HepG2 (cell line): ENCODE measurements around the gene RHBG. TPM values are rescaled to one million over a fixed set of nuclear protein-coding genes. Genes with fewer than 3 reads are reported as not detected.

ENCODE experiments used
- ATAC-seq: fragments of 200-7000 bp; cut with Tn5 transposase; 3 replicates; pipeline ENCODE4 v1.9.1; 2020; ENCODE audit warnings: mild to moderate bottlenecking, moderate library complexity
- BruUV-seq: library from RNA; stranded (reverse); fragments of 400-500 nt; replicated peaks from 2 replicates; lab custom pipeline; 2021; lab: Mats Ljungman, UMichigan
- CTCF ChIA-PET: fragments of 300-600 bp; formaldehyde crosslinking; extraction: SDS; loops from one replicate; lab custom pipeline; 2021; ENCODE audit warnings: low total read pairs, inconsistent platforms, low intra/inter-chr PET ratio; lab: Yijun Ruan, JAX
- POLR2A ChIA-PET: fragments of 350-600 bp; sonication (Branson Sonifier 250); formaldehyde crosslinking; loops from one replicate; lab custom pipeline; 2020; ENCODE audit warnings: antibody characterized with exemption, inconsistent platforms; lab: Yijun Ruan, JAX
- DNase-seq: peaks from one replicate; pipeline ENCODE4 v3.0.0-alpha.2; 2015; ENCODE audit warnings: low spot score
- FAIRE-seq: peaks from 3 replicates; lab custom pipeline; 2011; peaks lifted over from hg19 to GRCh38; lab: Jason Lieb, UNC
- H2AFZ ChIP-seq: one replicate; pipeline ENCODE4 v1.6.1; 2011; ENCODE audit warnings: low read length, inconsistent platforms
- H3K27ac ChIP-seq: fragments of 300-600 bp; 3 replicates; pipeline ENCODE4 v1.8.0; 2011; ENCODE audit warnings: mixed run types, mild to moderate bottlenecking, mixed read lengths, low read length, inconsistent platforms; ENCODE audit not compliant: insufficient read depth; ENCODE audit errors: extremely low read length
- H3K27me3 ChIP-seq, 2 experiments: fragments of 200-600 bp in 1 of 2; 2 replicates in 1 of 2; 3 replicates in 1 of 2; pipeline versions ENCODE4 v1.6.0 to v1.8.0; 2011; ENCODE audit warnings: low read length in 2 of 2, mild to moderate bottlenecking in 2 of 2, moderate library complexity in 2 of 2, inconsistent platforms in 1 of 2; ENCODE audit not compliant: insufficient read depth in 2 of 2, control insufficient read depth in 1 of 2
- H3K36me3 ChIP-seq, 2 experiments: fragments of 200-600 bp in 1 of 2; replicated peaks in 1 of 2; 2 replicates in 1 of 2; 3 replicates in 1 of 2; pipeline versions ENCODE4 v1.5.1 to v1.8.0; 2011; ENCODE audit warnings: low read length in 2 of 2, inconsistent platforms in 1 of 2; ENCODE audit not compliant: insufficient read depth in 2 of 2, control insufficient read depth in 1 of 2
- H3K4me1 ChIP-seq: 2 replicates; pipeline ENCODE4 v1.5.1; 2012; ENCODE audit warnings: low read length, inconsistent platforms; ENCODE audit not compliant: insufficient read depth
- H3K4me2 ChIP-seq: 2 replicates; pipeline ENCODE4 v1.6.0; 2011; ENCODE audit warnings: low read depth, low read length, inconsistent platforms
- H3K4me3 ChIP-seq, 3 experiments: fragments of 200-600 bp in 1 of 3; sonication (generic), shearing (Covaris generic) in 1 of 3; replicated peaks in 1 of 3; 2 replicates each; pipeline ENCODE4 v1.5.1; 2011 to 2016; ENCODE audit warnings: low read length in 3 of 3, inconsistent platforms in 2 of 3, low read depth in 2 of 3, mild to moderate bottlenecking in 2 of 3, control low read depth in 1 of 3, mixed read lengths in 1 of 3; ENCODE audit not compliant: insufficient read depth in 1 of 3
- H3K79me2 ChIP-seq: one replicate; pipeline ENCODE4 v1.6.1; 2011; ENCODE audit warnings: low read length, inconsistent platforms; ENCODE audit not compliant: insufficient read depth
- H3K9ac ChIP-seq: 2 replicates; pipeline ENCODE4 v1.6.0; 2011; ENCODE audit warnings: mild to moderate bottlenecking, low read depth, low read length, inconsistent platforms; ENCODE audit not compliant: insufficient read depth
- H3K9me3 ChIP-seq: 2 replicates; pipeline ENCODE4 v1.5.1; 2012; ENCODE audit warnings: mild to moderate bottlenecking, low read length
- H4K20me1 ChIP-seq: 2 replicates; pipeline ENCODE4 v1.6.0; 2011; ENCODE audit warnings: inconsistent platforms, mild to moderate bottlenecking, low read length, moderate library complexity; ENCODE audit not compliant: insufficient read depth
- AGO1 ChIP-seq: fragments of 200-400 bp; formaldehyde crosslinking; IDR thresholded peaks from 2 replicates; pipeline ENCODE4 v1.6.1; 2017; ENCODE audit warnings: mild to moderate bottlenecking, low read depth, low read length, moderate library complexity; ENCODE audit not compliant: poor library complexity, severe bottlenecking
- BCL6 ChIP-seq: IDR thresholded peaks from 2 replicates; pipeline ENCODE4 v1.6.1; 2016; ENCODE audit warnings: missing genetic modification reagents, missing compliant biosample characterization
- ETV6 ChIP-seq: sonication (generic); formaldehyde crosslinking; conservative IDR thresholded peaks from 2 replicates; pipeline ENCODE4 v1.4.0; 2020; ENCODE audit warnings: missing genetic modification reagents
- HNF4G ChIP-seq, 2 experiments: sonication (generic) in 1 of 2; formaldehyde crosslinking in 1 of 2; IDR thresholded peaks; 2 replicates each; pipeline versions ENCODE4 v1.4.0 to v1.6.1; 2011 to 2020; ENCODE audit warnings: borderline replicate concordance in 2 of 2, low read depth in 2 of 2, mild to moderate bottlenecking in 2 of 2, low read length in 1 of 2, missing genetic modification reagents in 1 of 2, moderate library complexity in 1 of 2
- REPIN1 ChIP-seq: sonication (generic); formaldehyde crosslinking; IDR thresholded peaks from 2 replicates; pipeline ENCODE4 v1.8.0; 2022; ENCODE audit warnings: missing genetic modification reagents, low read depth, mild to moderate bottlenecking, borderline replicate concordance
- SMARCC2 ChIP-seq: fragments of 450-650 bp; IDR thresholded peaks from 2 replicates; pipeline ENCODE4 v1.6.1; 2017; ENCODE audit warnings: antibody characterized with exemption, mild to moderate bottlenecking
- ZHX1 ChIP-seq: sonication (generic); formaldehyde crosslinking; IDR thresholded peaks from 2 replicates; pipeline ENCODE4 v1.8.1; 2022; ENCODE audit warnings: low read depth, mild to moderate bottlenecking, missing genetic modification reagents
- ZNF3 ChIP-seq: IDR thresholded peaks from 2 replicates; pipeline ENCODE4 v1.7.0; 2017; ENCODE audit warnings: inconsistent platforms
- ZNF33A ChIP-seq: sonication (generic); formaldehyde crosslinking; IDR thresholded peaks from 2 replicates; pipeline ENCODE4 v1.5.1; 2020; ENCODE audit warnings: missing genetic modification reagents, mild to moderate bottlenecking, moderate library complexity, borderline replicate concordance
- ZNF530 ChIP-seq: sonication (generic); formaldehyde crosslinking; IDR thresholded peaks from 2 replicates; pipeline ENCODE4 v1.5.0; 2020; ENCODE audit warnings: low read depth, mild to moderate bottlenecking, missing genetic modification reagents
- ZNF558 ChIP-seq: sonication (generic); formaldehyde crosslinking; IDR thresholded peaks from 2 replicates; pipeline ENCODE4 v1.9.0; 2022; ENCODE audit warnings: mild to moderate bottlenecking, missing genetic modification reagents, borderline replicate concordance
- ZNF75D ChIP-seq: sonication (generic); formaldehyde crosslinking; IDR thresholded peaks from 2 replicates; pipeline ENCODE4 v1.8.1; 2023; ENCODE audit warnings: missing genetic modification reagents, mild to moderate bottlenecking, borderline replicate concordance
- WGBS: methylation state at CpG from one replicate; pipeline ENCODE4 v1.1.6; 2017; ENCODE audit warnings: low lambda C conversion rate; 5-methylcytosine and 5-hydroxymethylcytosine counted together
- in situ Hi-C: cut with HindIII; loops from 2 replicates; pipeline ENCODE4 v1.10.0; 2017; ENCODE audit warnings: low pct_unique_long_range_greater_than_20kb; ENCODE audit not compliant: extremely low pct_ligation_motif_present
- intact Hi-C: fragments of 100-400 bp; cut with micrococcal nuclease; formaldehyde crosslinking; loops from one replicate; pipeline ENCODE4 v1.10.0; 2022; ENCODE audit not compliant: unreplicated experiment
- polyA plus RNA-seq, 8 experiments: library from polyadenylated mRNA; depleted of rRNA in 3 of 8; stranded (reverse) in 7 of 8; unstranded in 1 of 8; fragments of >200 nt; fragmentation: Illumina TruSeq in 4 of 8; extraction: Trizol in 4 of 8; gene quantifications; 2 replicates each; pipeline versions ENCODE4 v1.2.1 to v1.2.3, GENCODE V29; 2011 to 2016; ENCODE audit warnings: low read depth in 4 of 8, missing spikeins in 1 of 8, mixed read lengths in 1 of 8; ENCODE audit not compliant: insufficient read depth in 1 of 8
- total RNA-seq, 5 experiments: library from RNA; depleted of rRNA; stranded (reverse); fragments of >200 nt; fragmentation: Illumina TruSeq; extraction: Trizol; gene quantifications; 2 replicates each; pipeline ENCODE4 v1.2.3, GENCODE V29; 2016; ENCODE audit warnings: low read depth in 1 of 5
- TF ChIP-seq, protein P1 (sequence below): sonication (generic); formaldehyde crosslinking; IDR thresholded peaks from 2 replicates; pipeline ENCODE4 v1.5.1; 2020; ENCODE audit warnings: missing genetic modification reagents, mild to moderate bottlenecking, borderline replicate concordance

The RHBG gene
- total and polyA plus RNA-seq, 2 of the 13 experiments (the other 11 are each of a cell fraction or from before 2014, with no cell fraction given): 61.8 to 73.5 TPM

DNA sequence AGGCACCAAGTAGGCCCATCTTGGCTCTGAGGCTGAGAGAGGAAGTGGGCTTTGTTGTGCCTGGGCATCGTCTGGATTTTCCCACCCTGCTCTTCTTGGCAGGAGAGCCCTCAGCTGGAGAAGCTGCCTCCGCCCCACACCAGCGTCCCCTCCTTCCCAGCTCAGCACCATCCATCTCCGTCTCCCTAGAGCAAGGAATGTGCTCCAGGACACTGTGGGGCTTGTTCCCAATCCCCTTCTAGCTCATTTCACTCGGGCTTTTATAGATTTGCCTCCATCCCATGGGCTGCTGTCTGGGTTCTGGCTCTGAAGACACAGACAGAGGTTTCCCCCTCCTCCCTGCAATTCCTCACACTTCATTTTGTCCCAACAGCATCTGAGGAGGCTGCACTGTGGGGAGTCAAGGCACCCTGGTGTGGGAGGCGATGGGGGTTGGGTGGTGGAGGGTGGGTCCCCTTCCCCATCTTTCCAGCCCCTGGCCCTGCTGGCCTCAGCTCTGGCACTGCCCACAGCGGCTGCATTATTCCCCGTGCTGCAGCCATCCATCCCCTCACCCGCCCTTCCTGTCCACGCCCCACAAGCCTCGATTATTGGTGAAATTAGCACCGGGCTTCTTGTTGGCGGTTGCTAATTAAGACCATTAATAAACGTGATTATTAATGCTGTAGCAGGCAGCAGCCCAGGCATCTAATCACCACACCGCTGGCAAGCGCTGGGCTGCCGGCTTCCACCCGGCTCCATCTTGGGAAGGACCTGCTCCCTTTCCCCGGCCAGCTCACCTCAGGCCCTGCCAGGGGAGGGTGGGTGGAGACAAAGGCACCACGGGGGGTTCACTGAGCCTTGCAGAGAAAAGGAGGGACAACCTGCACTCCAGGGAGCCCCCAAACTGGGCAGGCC, 21.7 kb downstream of the RHBG start (continued):
- TF ChIP-seq, protein P1, sequence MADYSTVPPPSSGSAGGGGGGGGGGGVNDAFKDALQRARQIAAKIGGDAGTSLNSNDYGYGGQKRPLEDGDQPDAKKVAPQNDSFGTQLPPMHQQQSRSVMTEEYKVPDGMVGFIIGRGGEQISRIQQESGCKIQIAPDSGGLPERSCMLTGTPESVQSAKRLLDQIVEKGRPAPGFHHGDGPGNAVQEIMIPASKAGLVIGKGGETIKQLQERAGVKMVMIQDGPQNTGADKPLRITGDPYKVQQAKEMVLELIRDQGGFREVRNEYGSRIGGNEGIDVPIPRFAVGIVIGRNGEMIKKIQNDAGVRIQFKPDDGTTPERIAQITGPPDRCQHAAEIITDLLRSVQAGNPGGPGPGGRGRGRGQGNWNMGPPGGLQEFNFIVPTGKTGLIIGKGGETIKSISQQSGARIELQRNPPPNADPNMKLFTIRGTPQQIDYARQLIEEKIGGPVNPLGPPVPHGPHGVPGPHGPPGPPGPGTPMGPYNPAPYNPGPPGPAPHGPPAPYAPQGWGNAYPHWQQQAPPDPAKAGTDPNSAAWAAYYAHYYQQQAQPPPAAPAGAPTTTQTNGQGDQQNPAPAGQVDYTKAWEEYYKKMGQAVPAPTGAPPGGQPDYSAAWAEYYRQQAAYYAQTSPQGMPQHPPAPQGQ (CRISPR knock-in tag): no peak
- TF ChIP-seq ZNF3 (CRISPR knock-in tag) (no peak), HNF4G (IDR thresholded peaks at IDR 0.05; ENCODE audit: borderline replicate concordance, low read depth, low read length) (no peak), HNF4G (CRISPR knock-in tag; IDR thresholded peaks at IDR 0.05; ENCODE audit: borderline replicate concordance, low read depth) (no peak), ZHX1 (CRISPR knock-in tag) (no peak), ETV6 (CRISPR knock-in tag) (no peak), ZNF530 (CRISPR knock-in tag) (no peak)

DNA sequence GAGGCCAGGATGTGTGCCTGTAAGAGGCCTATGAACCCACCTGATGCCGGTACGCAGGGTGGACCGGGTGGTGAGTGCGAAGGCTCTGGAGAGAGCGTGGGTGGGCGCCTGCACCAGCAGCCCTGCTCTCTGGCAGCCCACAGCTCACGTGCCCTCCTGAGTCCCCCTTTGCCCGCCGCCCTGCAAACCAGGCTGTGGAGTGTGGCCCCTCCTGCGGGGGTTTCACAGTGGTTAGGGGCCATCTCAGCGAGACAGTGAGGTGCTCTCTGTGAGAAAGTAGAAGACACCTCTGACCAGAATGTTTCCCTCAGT, 22.3 kb downstream of the RHBG start:
- Histone ChIP-seq H3K4me1 (peaks cover 44% of the 10 kb centered on the region), H3K36me3 (no peaks in the 10 kb centered on the region), H3K27ac (no peak overlapping the region), H3K4me3 (no peak overlapping the region), H3K4me2 (no peak overlapping the region), H3K27me3 (peaks cover 11 to 49% of the 10 kb centered on the region in 2 experiments; a peak in 4 of 5 replicates), H3K9me3 (no peaks in the 10 kb centered on the region), H4K20me1 (no peaks in the 10 kb centered on the region), H3K9ac (no peak overlapping the region), H2AFZ (no peak overlapping the region), H3K79me2 (no peaks in the 10 kb centered on the region)
- intact Hi-C loops: no loop called here
- peak; percentile 9 for ATAC-seq
- WGBS: 80% methylated on average over 2 of the region's 11 CpGs
- in situ Hi-C loops: no loop called here
- TF ChIP-seq ZNF75D (CRISPR knock-in tag) (no peak), AGO1 (peak; percentile 86), ZNF33A (CRISPR knock-in tag) (no peak), REPIN1 (CRISPR knock-in tag) (no peak), ZNF558 (CRISPR knock-in tag) (no peak), BCL6 (no peak), SMARCC2 (no peak)
- POLR2A ChIA-PET: no interaction called here
- CTCF ChIA-PET: no interaction called here
- no TSS peak for BruUV-seq
- FAIRE-seq: no peak
- DNase-seq: no peak
